ENCODE results near the gene PPOX.
A peak's percentile ranks its signal among the peaks of the same experiment; 100 is the strongest.

Gene PPOX

DNA sequence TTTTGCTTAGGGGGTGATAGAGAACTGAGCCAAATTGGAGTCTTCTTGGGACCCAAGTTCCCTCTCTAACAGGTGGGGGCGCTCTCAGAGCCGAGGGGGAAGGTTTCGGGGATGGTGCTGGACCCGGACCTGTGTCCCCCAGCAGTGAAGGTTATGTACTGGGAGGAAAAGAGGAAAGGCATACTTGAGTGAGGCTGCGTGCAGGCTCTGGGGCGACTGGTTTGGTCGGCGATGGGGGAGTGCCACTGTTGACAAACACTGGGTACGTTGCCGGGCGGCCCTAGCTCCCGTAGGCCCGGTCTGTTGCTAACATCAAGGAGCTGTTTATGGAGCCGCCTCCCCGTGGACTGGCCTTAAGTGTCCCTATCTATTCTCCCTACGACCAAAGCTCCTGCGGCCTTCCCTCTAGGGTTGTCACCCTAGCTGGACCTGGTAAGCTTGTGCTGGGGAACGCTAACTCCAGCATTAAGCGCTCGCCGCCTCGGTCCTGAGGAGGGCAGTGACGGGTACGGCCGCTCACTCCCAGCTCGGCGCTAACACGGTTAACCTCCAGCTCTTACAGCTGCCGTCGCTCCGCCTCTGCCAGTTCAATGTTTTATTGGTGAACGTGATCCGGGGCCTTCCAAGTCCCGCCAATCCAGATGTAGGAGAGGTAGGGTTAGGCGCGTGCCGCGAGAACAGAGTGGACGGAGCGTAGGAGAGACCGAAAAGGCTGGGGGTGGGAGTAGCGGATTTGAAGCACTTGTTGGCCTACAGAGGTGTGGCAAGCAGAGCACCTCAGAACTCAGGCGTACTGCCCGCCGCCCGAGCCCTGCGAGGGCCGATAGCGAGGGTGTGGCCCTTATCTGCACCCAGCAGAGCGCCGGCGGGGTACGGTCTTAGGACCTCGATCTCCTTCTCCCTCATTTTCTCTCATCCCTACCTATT is at the start of gene PPOX:
TSS of gene PPOX (plus strand) at position 685 of the 927 bp plus-strand sequence. CDS start 422 bp downstream, outside the sequence.
- no peak for DNase-seq

DNA sequence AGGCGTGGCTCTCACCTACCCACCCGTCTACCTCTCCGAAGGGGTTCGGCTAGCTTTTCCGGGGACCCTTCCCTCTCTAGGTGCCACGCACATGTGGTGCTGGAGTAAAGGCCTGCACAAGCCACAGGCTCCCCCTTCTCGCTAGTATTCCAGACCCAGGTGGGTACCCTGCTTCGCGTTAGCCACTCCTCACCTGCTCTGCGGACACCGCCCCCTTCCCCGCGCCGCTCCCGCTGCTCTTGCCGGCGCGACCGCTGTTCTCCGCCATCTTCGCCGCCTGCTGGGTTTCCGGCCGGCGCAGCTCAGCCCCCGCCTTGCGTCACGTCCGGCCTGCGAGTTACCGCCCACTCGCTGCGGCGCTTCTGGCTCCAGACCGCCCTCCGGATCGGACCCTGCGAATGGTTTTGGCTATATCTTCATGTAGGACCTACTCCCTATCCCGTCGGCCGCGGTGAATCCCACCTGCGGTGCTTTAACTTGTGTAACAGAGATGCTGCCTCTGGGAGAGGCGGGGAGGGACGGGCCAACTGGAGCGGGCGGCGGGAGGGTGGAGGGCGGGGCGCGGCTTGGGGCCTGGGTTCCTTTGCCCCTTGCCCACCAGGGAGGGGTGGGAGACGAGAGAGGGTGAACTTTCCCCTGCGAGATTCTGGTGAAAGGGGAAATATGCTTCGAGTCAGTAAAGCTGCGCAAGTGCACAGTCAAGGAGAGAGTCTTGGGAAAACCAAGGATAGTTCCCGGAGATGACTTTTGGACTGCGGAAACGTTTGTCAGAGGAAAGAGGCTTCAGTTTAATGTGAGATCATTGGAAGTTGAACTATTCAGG is 48.3 kb upstream of the PPOX start, which contains the start of the genes NIT1 and PFDN2:
TSS of gene NIT1 (plus strand) at position 347 of the 823 bp plus-strand sequence. CDS start at position 419, 72 bp downstream.
TSS of gene PFDN2 (minus strand) at position 279 of the 823 bp plus-strand sequence. CDS start at position 268, 11 bp downstream.
- peak; percentile 19 for DNase-seq

DNA sequence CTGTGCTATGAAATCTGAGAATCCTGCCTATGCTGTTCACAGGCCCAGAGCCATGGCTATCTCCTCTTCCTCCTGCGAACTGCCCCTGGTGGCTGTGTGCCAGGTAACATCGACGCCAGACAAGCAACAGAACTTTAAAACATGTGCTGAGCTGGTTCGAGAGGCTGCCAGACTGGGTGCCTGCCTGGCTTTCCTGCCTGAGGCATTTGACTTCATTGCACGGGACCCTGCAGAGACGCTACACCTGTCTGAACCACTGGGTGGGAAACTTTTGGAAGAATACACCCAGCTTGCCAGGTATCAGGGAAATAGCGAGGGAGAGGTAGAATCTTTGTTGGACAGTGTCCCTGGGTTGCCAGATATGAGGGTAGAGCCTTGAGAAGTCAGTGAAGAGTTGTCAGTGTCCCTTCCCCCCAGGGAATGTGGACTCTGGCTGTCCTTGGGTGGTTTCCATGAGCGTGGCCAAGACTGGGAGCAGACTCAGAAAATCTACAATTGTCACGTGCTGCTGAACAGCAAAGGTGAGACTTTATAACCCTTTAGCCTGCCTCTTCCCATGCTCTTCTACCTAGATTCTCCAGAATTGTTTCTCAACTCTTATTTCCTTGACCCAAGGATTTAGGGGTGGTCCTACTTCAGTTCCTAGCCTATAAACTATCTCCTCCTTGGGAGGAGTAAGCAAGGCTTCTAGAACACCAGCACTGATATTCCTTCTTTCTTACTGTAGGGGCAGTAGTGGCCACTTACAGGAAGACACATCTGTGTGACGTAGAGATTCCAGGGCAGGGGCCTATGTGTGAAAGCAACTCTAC is 46.9 kb upstream of the PPOX start:
- DNase-seq, result no peak

DNA sequence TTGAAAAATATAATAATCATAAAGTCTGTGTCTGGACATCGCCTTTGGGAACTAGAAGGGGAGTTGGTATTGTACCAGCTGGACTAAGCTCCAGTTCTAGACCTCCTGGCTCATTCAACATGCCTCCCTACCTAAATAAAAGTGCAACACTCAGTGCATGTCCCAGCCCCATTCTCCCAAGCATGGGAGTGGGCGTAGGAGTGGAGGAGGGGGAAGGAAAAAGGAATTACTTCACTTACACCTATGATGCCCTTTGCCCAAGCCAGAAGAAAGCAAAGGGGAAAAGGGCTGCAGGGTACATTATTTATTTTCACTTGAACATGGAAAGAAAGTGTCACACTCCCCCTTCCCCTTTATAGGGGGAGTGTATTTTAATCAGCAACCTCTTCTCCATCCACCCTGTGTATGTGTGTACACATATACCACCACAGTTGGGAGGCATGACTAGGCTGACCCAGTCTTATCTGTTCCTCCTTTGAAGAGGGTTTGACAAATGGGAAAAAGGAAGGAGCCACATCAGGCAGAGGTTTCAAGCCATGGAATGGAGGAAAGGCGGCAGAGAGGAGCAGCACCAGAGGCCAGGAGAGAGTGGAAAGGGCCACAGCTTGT is 45.1 kb upstream of the PPOX start:
- no peak for DNase-seq

DNA sequence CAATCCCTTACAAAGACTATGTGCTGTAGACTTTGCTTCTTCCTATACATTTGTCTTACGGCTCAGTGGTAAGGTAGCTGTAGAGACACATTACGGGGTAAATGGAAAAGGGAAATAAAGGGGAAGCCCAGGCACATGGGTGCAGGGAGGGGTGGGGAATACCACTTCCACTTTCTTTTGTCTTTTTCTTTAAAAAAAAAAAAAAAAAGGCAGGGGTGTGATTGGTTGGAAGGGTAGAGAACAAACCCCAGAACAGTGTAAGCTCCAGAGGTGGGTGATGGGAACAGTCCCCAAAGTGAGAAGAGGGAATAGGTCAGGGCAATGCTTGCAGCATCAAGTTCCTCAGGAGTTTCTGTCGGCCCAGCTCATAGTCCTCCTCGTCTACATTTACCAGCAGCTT is 44.4 kb upstream of the PPOX start:
- no peak for DNase-seq

DNA sequence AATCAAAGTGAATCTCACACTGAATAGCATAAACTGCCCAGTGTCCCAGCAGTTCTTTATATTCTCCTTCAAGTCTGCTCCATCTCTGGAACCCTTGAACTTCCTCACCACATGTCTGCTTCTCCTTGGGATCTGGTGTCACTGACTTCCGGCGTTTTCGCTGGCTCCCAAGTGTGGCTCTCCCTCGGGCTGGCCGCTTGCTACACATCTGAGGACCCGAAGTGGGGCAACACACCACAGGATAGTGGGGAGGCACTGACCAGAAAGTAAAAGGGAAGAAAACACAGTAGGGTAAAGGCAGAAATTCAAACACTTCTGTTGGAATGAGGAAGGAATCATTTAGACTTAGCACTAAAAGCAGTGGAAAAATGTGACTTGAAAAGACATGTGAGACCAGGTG is 43.3 kb upstream of the PPOX start:
- DNase-seq, result no peak

DNA sequence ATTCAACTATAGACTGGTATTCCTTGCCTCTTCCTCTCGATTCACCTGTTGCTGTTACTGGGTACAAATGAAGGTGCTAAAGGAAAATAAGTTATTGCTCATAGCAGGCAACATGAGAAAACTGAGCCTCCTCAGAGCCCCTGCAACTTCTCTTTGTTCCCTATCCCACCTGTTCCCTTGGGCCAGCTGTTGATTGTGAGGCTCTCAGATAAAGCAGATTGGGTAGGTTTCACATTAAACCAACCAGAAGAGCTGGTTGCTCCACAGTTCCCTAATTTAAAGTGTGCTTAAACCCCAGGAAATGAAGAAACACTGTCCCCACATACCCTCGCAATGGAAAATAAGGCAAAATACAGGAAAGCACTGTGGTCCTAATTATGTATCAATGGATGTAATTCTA is 38.6 kb upstream of the PPOX start:
- no peak for DNase-seq

DNA sequence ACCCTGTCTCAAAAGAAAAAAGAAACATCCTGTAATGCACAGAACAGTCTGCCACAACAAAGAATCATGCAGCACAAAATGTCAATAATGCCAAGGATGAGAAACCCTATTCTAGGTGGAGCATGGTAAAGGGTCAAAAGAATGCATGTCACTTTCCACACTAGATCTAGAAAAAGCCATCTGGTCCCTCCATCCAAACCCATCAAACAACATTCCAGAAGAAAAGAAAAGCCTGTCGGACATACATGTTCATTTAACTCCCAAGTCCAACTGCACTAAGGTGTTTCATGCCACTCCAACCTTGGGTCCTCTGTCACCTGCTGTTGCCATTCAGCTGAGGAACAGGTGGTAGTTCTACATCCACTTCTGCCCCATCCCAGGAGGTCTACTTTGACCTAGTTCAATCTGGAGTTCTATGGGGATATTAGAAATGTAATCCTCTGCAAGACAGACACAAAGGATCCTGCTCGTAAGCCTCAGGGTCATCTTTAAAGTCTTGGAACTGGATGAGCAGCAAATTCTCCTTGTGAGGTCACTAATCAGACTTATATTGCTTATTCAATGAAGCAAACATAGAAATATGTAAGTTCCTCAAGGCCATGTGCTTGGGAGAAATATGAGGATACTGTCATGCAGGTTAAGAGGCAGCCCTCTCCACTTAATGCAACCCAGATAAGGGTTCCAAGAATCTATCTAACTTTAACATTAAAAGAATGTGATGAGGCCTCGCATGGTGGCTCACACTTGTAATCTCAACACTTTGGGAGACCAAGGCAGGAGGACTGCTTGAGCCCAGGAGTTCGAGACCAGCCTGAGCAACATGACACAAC is 37.4 kb upstream of the PPOX start:
- no peak for DNase-seq

GRCh38 chr1:161130266-161130665 is 36.0 kb upstream of the PPOX start:
- DNase-seq, result no peak

DNA sequence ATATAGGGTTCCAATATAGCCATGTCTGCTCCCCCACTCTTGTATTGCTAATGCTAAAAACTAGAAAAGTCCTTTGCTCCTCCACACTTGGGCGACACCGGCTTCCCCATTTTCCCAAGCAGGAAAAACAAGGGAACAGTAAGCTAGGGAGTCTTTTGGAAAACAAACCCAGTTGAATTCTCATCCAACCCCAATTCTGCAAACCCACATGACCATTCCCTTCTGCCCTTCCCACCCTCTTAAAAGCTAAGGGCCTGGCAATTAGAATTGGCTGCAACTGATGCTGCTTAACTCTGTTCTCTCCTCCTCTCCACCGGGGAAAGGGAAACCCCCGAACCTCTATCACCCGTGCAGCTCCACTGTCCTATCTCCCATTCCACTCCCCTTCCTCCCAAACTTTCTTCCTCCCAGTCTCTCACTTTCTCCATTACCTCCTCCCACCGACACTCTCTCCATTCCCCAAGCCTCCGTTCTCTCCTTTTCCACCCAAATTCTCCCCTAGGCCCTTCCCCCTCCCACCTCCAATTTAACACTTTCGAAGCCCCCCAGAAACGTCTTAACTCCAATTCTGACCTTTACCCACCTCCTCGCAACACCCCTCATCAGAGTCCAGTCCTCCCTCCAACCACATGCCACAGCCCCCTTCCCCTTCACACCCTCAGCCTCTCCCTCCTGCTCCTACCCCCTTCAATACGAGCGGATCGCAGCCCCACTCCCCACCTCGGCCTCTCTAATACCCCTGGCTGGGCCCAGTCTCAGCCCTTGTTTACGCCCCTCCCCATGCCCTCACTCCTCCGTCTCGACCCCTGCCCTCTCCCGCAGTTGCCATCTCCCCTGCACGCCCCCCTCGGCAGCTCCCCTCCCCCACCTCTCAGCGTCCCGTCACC is 34.5 kb upstream of the PPOX start:
- no peak for DNase-seq

- DNase-seq, result peak; percentile 59
Observed at GRCh38 chr1:161132410-161133219, 33.6 kb upstream of the PPOX start, which contains the start of gene DEDD. Gene DEDD, minus strand, starts transcription at chr1:161132667. Its CDS starts 8,205 bp downstream, at chr1:161124462.

DNA sequence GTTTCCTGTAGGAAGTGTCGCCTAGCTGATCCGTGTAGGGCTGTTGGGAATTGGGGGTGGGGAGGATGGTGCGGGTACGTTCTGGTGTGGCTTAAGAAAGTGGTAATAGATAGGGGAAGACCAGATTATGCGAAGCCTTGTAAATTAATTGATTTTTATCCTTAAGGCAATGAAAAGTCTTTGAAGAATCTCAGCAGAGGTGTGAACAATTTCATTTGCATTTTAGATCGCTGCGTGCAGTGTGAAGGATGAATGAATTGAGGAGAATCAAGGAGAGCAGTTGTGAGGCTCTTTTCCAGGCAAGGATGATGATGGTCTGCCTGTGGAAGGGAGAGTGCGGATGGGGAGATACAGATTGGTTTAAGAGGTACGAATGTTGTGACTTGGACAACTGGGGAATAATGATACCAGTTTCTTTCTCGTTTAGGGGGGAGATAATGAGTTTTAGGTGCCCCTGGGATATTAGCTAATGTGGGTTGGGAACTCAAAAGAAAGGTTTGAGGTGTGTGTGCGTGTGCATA is 32.9 kb upstream of the PPOX start:
- DNase-seq, result no peak

DNA sequence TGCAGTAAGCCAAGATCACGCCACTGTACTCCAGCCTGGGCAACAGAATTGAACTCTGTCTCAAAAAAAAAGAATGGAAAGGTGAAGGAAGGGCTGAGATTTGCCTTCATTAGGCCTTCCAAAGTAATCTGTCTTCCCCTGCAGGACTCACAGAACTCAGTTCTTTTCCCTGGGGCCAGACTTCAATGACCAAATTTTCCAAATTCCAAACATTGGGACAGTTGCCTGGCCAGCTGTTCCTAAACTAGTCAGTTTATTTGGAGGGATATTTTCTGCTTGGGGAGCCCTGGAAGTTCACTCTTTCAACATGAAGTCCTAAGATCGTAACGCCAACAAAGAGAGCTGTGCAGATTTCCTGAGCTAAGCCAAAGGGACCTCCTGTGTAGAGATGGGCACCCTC is 28.3 kb upstream of the PPOX start:
- no peak for DNase-seq

- DNase-seq, result no peak
Observed at GRCh38 chr1:161138431-161138830, 27.8 kb upstream of the PPOX start.

- DNase-seq, result no peak
Observed at GRCh38 chr1:161139766-161140165, 26.5 kb upstream of the PPOX start.

DNA sequence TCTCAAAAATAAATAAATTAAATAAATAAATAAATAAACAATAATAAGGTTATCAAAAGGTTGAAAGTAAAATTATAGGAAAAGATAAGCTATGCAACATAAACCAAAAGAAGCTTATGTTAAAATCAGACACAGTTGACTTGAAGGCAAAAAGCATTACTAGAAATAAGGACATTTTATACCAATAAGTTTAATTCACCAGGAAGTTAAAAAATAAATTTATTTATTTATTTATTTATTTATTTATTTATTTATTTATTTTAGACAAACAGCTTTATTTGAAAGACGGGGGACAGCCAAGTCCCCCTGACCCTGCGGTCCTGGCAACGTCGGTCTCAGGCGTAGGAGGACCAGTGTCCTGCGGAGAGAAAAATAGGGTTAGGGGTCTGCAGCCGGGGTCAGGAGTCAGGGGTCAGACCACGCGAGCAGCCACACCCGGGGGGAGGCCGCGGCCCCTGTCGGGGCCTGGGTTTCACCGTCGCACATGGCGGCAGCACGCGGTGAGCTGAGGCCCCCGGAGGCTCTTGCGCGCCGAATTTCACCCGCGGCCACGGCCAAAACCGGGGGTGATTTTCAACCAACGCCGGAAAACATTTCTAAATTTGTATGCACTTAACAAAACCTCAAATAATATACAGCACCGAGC is 25.3 kb upstream of the PPOX start:
- DNase-seq, result no peak

GRCh38 chr1:161145832-161146231 is 20.4 kb upstream of the PPOX start:
- no peak for DNase-seq

- DNase-seq, result no peak
Observed at GRCh38 chr1:161153176-161153575, 13.1 kb upstream of the PPOX start.

Data from cortex of kidney (tissue), 1 donor.